GM23338 (cell line): ENCODE results near the gene KRIT1. TPM values are rescaled to one million over a fixed set of nuclear protein-coding genes. Genes with fewer than 3 reads are reported as not detected.
A peak's percentile ranks its signal among the peaks of the same experiment; 100 is the strongest.

ENCODE experiments used
- ATAC-seq: fragments of 200-7000 bp; cut with Tn5 transposase; 3 replicates; pipeline ENCODE4 v1.9.1; 2020
- DNase-seq: peaks from one replicate; pipeline ENCODE4 v3.0.0-alpha.2; 2015; ENCODE audit warnings: low spot score
- H2AFZ ChIP-seq: fragments of 200-600 bp; sonication (generic); 2 replicates; pipeline ENCODE4 v1.8.0; 2016; ENCODE audit warnings: antibody characterized with exemption, mild to moderate bottlenecking, moderate library complexity
- H3F3A ChIP-seq: fragments of 200-600 bp; sonication (generic); replicated peaks from 2 replicates; pipeline ENCODE4 v1.8.0; 2017; ENCODE audit warnings: antibody characterized with exemption, mixed run types, low read depth
- H3K27ac ChIP-seq: fragments of 200-600 bp; sonication (generic); 2 replicates; pipeline ENCODE4 v1.6.1; 2016; ENCODE audit warnings: low read depth
- H3K27me3 ChIP-seq: fragments of 200-600 bp; sonication (generic); 2 replicates; pipeline ENCODE4 v1.8.0; 2016; ENCODE audit warnings: mild to moderate bottlenecking, mixed run types, moderate library complexity; ENCODE audit not compliant: insufficient read depth
- H3K36me3 ChIP-seq: fragments of 200-600 bp; sonication (generic); 2 replicates; pipeline ENCODE4 v1.8.0; 2016; ENCODE audit warnings: mild to moderate bottlenecking; ENCODE audit not compliant: insufficient read depth
- H3K4me1 ChIP-seq: fragments of 200-600 bp; sonication (generic); 2 replicates; pipeline ENCODE4 v1.8.0; 2016; ENCODE audit warnings: mild to moderate bottlenecking, moderate library complexity; ENCODE audit not compliant: insufficient read depth
- H3K4me2 ChIP-seq: fragments of 200-600 bp; sonication (generic); 2 replicates; pipeline ENCODE4 v1.7.1; 2017; ENCODE audit warnings: mixed run types
- H3K4me3 ChIP-seq: fragments of 200-600 bp; sonication (generic); 2 replicates; pipeline ENCODE4 v1.6.1; 2016; ENCODE audit warnings: mixed run types
- H3K79me2 ChIP-seq: fragments of 200-600 bp; sonication (generic); replicated peaks from 2 replicates; pipeline ENCODE4 v1.8.0; 2017; ENCODE audit warnings: mild to moderate bottlenecking; ENCODE audit not compliant: insufficient read depth
- H3K9me2 ChIP-seq: fragments of 200-600 bp; sonication (generic); 2 replicates; pipeline ENCODE4 v1.8.0; 2017; ENCODE audit not compliant: insufficient read depth
- H4K20me1 ChIP-seq: fragments of 200-600 bp; sonication (generic); replicated peaks from 2 replicates; pipeline ENCODE4 v1.8.0; 2017; ENCODE audit warnings: mild to moderate bottlenecking; ENCODE audit not compliant: insufficient read depth
- H3K27ac Mint-ChIP-seq: 2 replicates; pipeline ENCODE4 v1.8.0; 2020; ENCODE audit warnings: inconsistent platforms, mild to moderate bottlenecking, moderate library complexity, mixed read lengths
- H3K27me3 Mint-ChIP-seq: 3 replicates; pipeline ENCODE4 v1.8.0; 2022; ENCODE audit warnings: low read depth, mild to moderate bottlenecking, moderate library complexity, mixed read lengths, inconsistent platforms; ENCODE audit not compliant: insufficient read depth, poor library complexity
- H3K36me3 Mint-ChIP-seq: 3 replicates; pipeline ENCODE4 v1.8.0; 2021; ENCODE audit warnings: low read depth, mild to moderate bottlenecking, inconsistent platforms, moderate library complexity, mixed read lengths
- H3K4me1 Mint-ChIP-seq: 3 replicates; pipeline ENCODE4 v1.8.0; 2020; ENCODE audit warnings: mild to moderate bottlenecking, inconsistent platforms, mixed read lengths
- H3K4me3 Mint-ChIP-seq: 3 replicates; pipeline ENCODE4 v1.8.0; 2021; ENCODE audit warnings: moderate library complexity, mild to moderate bottlenecking, inconsistent platforms, mixed read lengths
- H3K9me3 Mint-ChIP-seq: 3 replicates; pipeline ENCODE4 v1.8.0; 2020; ENCODE audit warnings: moderate library complexity, mild to moderate bottlenecking, inconsistent platforms, mixed read lengths
- CREB1 ChIP-seq: fragments of 250-450 bp; sonication (Bioruptor Pico); IDR thresholded peaks from 2 replicates; pipeline ENCODE4 v1.5.0; 2020; ENCODE audit warnings: low read depth, mild to moderate bottlenecking, moderate library complexity
- JUNB ChIP-seq: IDR thresholded peaks from one replicate; pipeline ENCODE4 v1.6.1; 2016; ENCODE audit warnings: antibody characterized with exemption; ENCODE audit not compliant: unreplicated experiment
- NANOG ChIP-seq: IDR thresholded peaks from 2 replicates; pipeline ENCODE4 v1.6.1; 2016; ENCODE audit warnings: antibody characterized with exemption, borderline replicate concordance
- POLR2AphosphoS5 ChIP-seq: IDR thresholded peaks from 2 replicates; pipeline ENCODE4 v1.6.1; 2016; ENCODE audit warnings: antibody characterized with exemption, low read depth
- STAT1 ChIP-seq: IDR thresholded peaks from one replicate; pipeline ENCODE4 v1.6.1; 2016; ENCODE audit warnings: antibody characterized with exemption; ENCODE audit not compliant: unreplicated experiment
- ZNF114 ChIP-seq: fragments of 250-450 bp; sonication (Bioruptor Pico); IDR thresholded peaks from 2 replicates; pipeline ENCODE4 v1.5.0; 2020; ENCODE audit warnings: mild to moderate bottlenecking, moderate library complexity
- ZNF331 ChIP-seq: fragments of 250-450 bp; sonication (Bioruptor Pico); IDR thresholded peaks from 2 replicates; pipeline ENCODE4 v1.5.0; 2020; ENCODE audit warnings: low read depth, mild to moderate bottlenecking, moderate library complexity
- polyA plus RNA-seq: library from polyadenylated mRNA; unstranded; fragments of >200 nt; fragmentation: Nextera tagmentation; extraction: Ambion mirVana; gene quantifications from 2 replicates; pipeline ENCODE4 v1.2.1, GENCODE V29; 2016
- total RNA-seq: library from RNA; depleted of rRNA; stranded (reverse); fragments of >200 nt; shearing (Covaris generic); gene quantifications from 2 replicates; pipeline ENCODE4 v1.2.3, GENCODE V29; 2014
- TF ChIP-seq, protein P1 (sequence below), 2 experiments: fragments of 200-600 bp in 1 of 2; sonication (generic) in 1 of 2; conservative IDR thresholded peaks; 2 replicates each; pipeline versions ENCODE4 v1.5.1 to v1.6.1; 2016 to 2017; ENCODE audit warnings: antibody characterized with exemption in 2 of 2, low read depth in 2 of 2, mild to moderate bottlenecking in 2 of 2, moderate library complexity in 1 of 2

Gene KRIT1
- total and polyA plus RNA-seq, 2 experiments from 2014 or later, result 51.2 to 54.3 TPM

DNA sequence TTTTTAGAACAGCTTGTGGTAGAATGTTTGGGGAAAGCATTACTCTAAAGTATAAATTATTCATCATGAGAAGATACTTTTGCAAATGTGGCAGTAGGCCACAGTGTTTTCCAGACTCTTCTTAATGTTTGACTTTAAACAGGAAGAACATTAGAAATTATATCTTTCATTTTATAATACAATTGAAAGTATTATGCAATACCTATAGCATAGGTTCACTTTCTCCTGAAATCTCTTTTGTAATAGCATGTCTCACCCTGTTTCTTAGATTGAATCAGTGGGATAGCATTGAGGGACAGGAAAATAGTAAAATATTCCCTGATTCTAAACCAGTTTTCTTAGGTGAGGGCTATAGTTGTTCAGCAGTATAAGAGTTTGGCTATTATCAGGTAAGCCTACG lies 23.2 kb upstream of the KRIT1 start:
- H3K27ac Mint-ChIP-seq, result no peak overlapping the region

DNA sequence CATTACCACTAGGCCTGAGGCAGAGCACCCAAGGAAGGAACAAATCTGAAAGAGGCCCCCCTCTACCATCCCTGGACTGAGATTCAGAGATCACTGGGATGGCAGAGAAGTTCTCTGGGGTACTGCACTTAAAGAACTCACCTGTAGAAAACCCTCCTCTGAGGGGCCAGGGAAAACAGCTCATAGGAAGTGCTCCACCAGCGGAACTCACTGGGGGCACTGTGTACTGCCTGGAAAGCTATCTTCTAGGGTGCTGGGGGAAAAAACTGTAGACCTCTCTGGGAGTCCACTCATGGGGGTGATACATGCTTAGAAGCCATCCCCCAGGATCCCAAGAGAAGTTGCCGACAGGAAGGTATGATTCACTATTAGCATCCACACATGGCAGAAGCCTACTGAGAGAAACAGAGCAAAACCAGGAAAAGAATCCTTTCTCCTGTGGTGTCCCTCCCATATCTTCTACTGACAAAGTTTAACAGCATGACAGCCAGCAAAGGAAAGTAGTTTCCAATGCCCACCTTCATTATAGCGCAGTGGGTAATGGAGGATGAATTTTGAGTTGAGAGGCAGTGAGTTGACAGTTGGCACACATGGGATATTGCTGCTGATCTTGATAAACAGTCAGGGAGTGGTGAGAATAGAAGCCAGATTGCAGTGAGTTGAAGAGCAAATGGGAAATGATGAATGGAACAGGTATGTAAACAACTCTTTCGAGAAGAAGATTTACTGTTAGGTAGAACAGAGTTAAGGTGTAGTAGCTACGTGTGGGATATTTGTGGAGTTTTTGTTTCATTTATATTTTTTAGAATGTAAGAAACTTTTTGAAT lies 20.9 kb upstream of the KRIT1 start:
- Histone ChIP-seq H3F3A (no peaks in the 10 kb centered on the region), H3K4me2 (no peak overlapping the region), H2AFZ (no peak overlapping the region), H3K4me3 (no peak overlapping the region), H3K36me3 (no peaks in the 10 kb centered on the region), H3K27ac (no peak overlapping the region), H3K27me3 (no peaks in the 10 kb centered on the region), H3K4me1 (0 out of 2 replicates have a peak, but pooled peaks cover 3% of the 10 kb centered on the region), H3K9me2 (no peaks in the 10 kb centered on the region), H4K20me1 (peaks cover 23% of the 10 kb centered on the region; the same call in 1 of the 2 replicates), H3K79me2 (peaks cover 97% of the 10 kb centered on the region)
- no peak for TF ChIP-seq ZNF114
- TF ChIP-seq NANOG, result no peak
- no peak for TF ChIP-seq ZNF331 (CRISPR knock-in tag)
- no peak for TF ChIP-seq POLR2AphosphoS5
- no peak for TF ChIP-seq STAT1
- TF ChIP-seq, protein P1, sequence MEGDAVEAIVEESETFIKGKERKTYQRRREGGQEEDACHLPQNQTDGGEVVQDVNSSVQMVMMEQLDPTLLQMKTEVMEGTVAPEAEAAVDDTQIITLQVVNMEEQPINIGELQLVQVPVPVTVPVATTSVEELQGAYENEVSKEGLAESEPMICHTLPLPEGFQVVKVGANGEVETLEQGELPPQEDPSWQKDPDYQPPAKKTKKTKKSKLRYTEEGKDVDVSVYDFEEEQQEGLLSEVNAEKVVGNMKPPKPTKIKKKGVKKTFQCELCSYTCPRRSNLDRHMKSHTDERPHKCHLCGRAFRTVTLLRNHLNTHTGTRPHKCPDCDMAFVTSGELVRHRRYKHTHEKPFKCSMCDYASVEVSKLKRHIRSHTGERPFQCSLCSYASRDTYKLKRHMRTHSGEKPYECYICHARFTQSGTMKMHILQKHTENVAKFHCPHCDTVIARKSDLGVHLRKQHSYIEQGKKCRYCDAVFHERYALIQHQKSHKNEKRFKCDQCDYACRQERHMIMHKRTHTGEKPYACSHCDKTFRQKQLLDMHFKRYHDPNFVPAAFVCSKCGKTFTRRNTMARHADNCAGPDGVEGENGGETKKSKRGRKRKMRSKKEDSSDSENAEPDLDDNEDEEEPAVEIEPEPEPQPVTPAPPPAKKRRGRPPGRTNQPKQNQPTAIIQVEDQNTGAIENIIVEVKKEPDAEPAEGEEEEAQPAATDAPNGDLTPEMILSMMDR (conservative IDR thresholded peaks at IDR 0.05; ENCODE audit: low read depth in 2 of 2), result peak in 1 of 2 experiments; percentile 13; a peak in 1 of 4 replicates
- H3K27me3 Mint-ChIP-seq, result no peaks in the 10 kb centered on the region
- DNase-seq (peak; percentile 39), ATAC-seq (peak; percentile 82)
- H3K27ac Mint-ChIP-seq, result no peak overlapping the region
- H3K4me1 Mint-ChIP-seq, result no peaks in the 10 kb centered on the region
- H3K4me3 Mint-ChIP-seq, result no peak overlapping the region
- no peaks in the 10 kb centered on the region for H3K9me3 Mint-ChIP-seq
- H3K36me3 Mint-ChIP-seq, result no peaks in the 10 kb centered on the region

More for the DNA sequence above, 23.2 kb upstream of the KRIT1 start:
- TF ChIP-seq JUNB, result no peak
- no peak for TF ChIP-seq CREB1 (CRISPR knock-in tag)
- H3K4me1 ChIP-seq, result 0 out of 2 replicates have a peak, but pooled peaks cover 3% of the 10 kb centered on the region
- H3K27me3 Mint-ChIP-seq, result no peaks in the 10 kb centered on the region
- no peak overlapping the region for H3K4me2 ChIP-seq
- no peaks in the 10 kb centered on the region for H3K9me2 ChIP-seq
- ATAC-seq, result no peak
- H3K4me3 Mint-ChIP-seq, result no peak overlapping the region
- no peak overlapping the region for H2AFZ ChIP-seq
- H3K4me1 Mint-ChIP-seq, result no peaks in the 10 kb centered on the region
- H3K9me3 Mint-ChIP-seq, result no peaks in the 10 kb centered on the region
- H3K79me2 ChIP-seq, result peaks cover 96% of the 10 kb centered on the region
- no peaks in the 10 kb centered on the region for H3K36me3 Mint-ChIP-seq
- H3K36me3 ChIP-seq, result no peaks in the 10 kb centered on the region
- no peaks in the 10 kb centered on the region for H3K27me3 ChIP-seq
- no peaks in the 10 kb centered on the region for H3F3A ChIP-seq
- H3K27ac ChIP-seq, result no peak overlapping the region
- no peak for DNase-seq
- H4K20me1 ChIP-seq, result peaks cover 20% of the 10 kb centered on the region; the same call in 1 of the 2 replicates
- H3K4me3 ChIP-seq, result no peak overlapping the region
